HepG2 (cell line): ENCODE measurements around the gene CFAP69. TPM values are rescaled to one million over a fixed set of nuclear protein-coding genes. Genes with fewer than 3 reads are reported as not detected.

Experiments
- ATAC-seq: fragments of 200-7000 bp; cut with Tn5 transposase; 3 replicates; pipeline ENCODE4 v1.9.1; 2020; ENCODE audit warnings: mild to moderate bottlenecking, moderate library complexity
- BruUV-seq: library from RNA; stranded (reverse); fragments of 400-500 nt; replicated peaks from 2 replicates; lab custom pipeline; 2021; lab: Mats Ljungman, UMichigan
- CTCF ChIA-PET: fragments of 300-600 bp; formaldehyde crosslinking; extraction: SDS; loops from one replicate; lab custom pipeline; 2021; ENCODE audit warnings: low total read pairs, inconsistent platforms, low intra/inter-chr PET ratio; lab: Yijun Ruan, JAX
- POLR2A ChIA-PET: fragments of 350-600 bp; sonication (Branson Sonifier 250); formaldehyde crosslinking; loops from one replicate; lab custom pipeline; 2020; ENCODE audit warnings: antibody characterized with exemption, inconsistent platforms; lab: Yijun Ruan, JAX
- DNase-seq: peaks from one replicate; pipeline ENCODE4 v3.0.0-alpha.2; 2015; ENCODE audit warnings: low spot score
- FAIRE-seq: peaks from 3 replicates; lab custom pipeline; 2011; peaks lifted over from hg19 to GRCh38; lab: Jason Lieb, UNC
- H2AFZ ChIP-seq: one replicate; pipeline ENCODE4 v1.6.1; 2011; ENCODE audit warnings: low read length, inconsistent platforms
- H3K27ac ChIP-seq: fragments of 300-600 bp; 3 replicates; pipeline ENCODE4 v1.8.0; 2011; ENCODE audit warnings: mixed run types, mild to moderate bottlenecking, mixed read lengths, low read length, inconsistent platforms; ENCODE audit not compliant: insufficient read depth; ENCODE audit errors: extremely low read length
- H3K27me3 ChIP-seq, 2 experiments: fragments of 200-600 bp in 1 of 2; 2 replicates in 1 of 2; 3 replicates in 1 of 2; pipeline versions ENCODE4 v1.6.0 to v1.8.0; 2011; ENCODE audit warnings: low read length in 2 of 2, mild to moderate bottlenecking in 2 of 2, moderate library complexity in 2 of 2, inconsistent platforms in 1 of 2; ENCODE audit not compliant: insufficient read depth in 2 of 2, control insufficient read depth in 1 of 2
- H3K36me3 ChIP-seq, 2 experiments: fragments of 200-600 bp in 1 of 2; replicated peaks in 1 of 2; 2 replicates in 1 of 2; 3 replicates in 1 of 2; pipeline versions ENCODE4 v1.5.1 to v1.8.0; 2011; ENCODE audit warnings: low read length in 2 of 2, inconsistent platforms in 1 of 2; ENCODE audit not compliant: insufficient read depth in 2 of 2, control insufficient read depth in 1 of 2
- H3K4me1 ChIP-seq: 2 replicates; pipeline ENCODE4 v1.5.1; 2012; ENCODE audit warnings: low read length, inconsistent platforms; ENCODE audit not compliant: insufficient read depth
- H3K4me2 ChIP-seq: 2 replicates; pipeline ENCODE4 v1.6.0; 2011; ENCODE audit warnings: low read depth, low read length, inconsistent platforms
- H3K4me3 ChIP-seq, 3 experiments: fragments of 200-600 bp in 1 of 3; sonication (generic), shearing (Covaris generic) in 1 of 3; replicated peaks in 1 of 3; 2 replicates each; pipeline ENCODE4 v1.5.1; 2011 to 2016; ENCODE audit warnings: low read length in 3 of 3, inconsistent platforms in 2 of 3, low read depth in 2 of 3, mild to moderate bottlenecking in 2 of 3, control low read depth in 1 of 3, mixed read lengths in 1 of 3; ENCODE audit not compliant: insufficient read depth in 1 of 3
- H3K79me2 ChIP-seq: one replicate; pipeline ENCODE4 v1.6.1; 2011; ENCODE audit warnings: low read length, inconsistent platforms; ENCODE audit not compliant: insufficient read depth
- H3K9ac ChIP-seq: 2 replicates; pipeline ENCODE4 v1.6.0; 2011; ENCODE audit warnings: mild to moderate bottlenecking, low read depth, low read length, inconsistent platforms; ENCODE audit not compliant: insufficient read depth
- H3K9me3 ChIP-seq: 2 replicates; pipeline ENCODE4 v1.5.1; 2012; ENCODE audit warnings: mild to moderate bottlenecking, low read length
- H4K20me1 ChIP-seq: 2 replicates; pipeline ENCODE4 v1.6.0; 2011; ENCODE audit warnings: inconsistent platforms, mild to moderate bottlenecking, low read length, moderate library complexity; ENCODE audit not compliant: insufficient read depth
- ARID4A ChIP-seq: sonication (generic); formaldehyde crosslinking; IDR thresholded peaks from 2 replicates; pipeline ENCODE4 v1.5.0; 2020; ENCODE audit warnings: mild to moderate bottlenecking, missing genetic modification reagents, borderline replicate concordance
- ATF5 ChIP-seq: sonication (generic); formaldehyde crosslinking; IDR thresholded peaks from 2 replicates; pipeline ENCODE4 v1.4.0; 2020; ENCODE audit warnings: mild to moderate bottlenecking, low read depth, missing genetic modification reagents
- EP300 ChIP-seq, 3 experiments: sonication (generic) in 1 of 3; formaldehyde crosslinking in 1 of 3; IDR thresholded peaks; 2 replicates each; pipeline versions ENCODE4 v1.5.1 to v1.6.1; 2011 to 2020; ENCODE audit warnings: low read depth in 2 of 3, low read length in 2 of 3, borderline replicate concordance in 1 of 3, improper control_type of control experiment in 1 of 3, mild to moderate bottlenecking in 1 of 3, missing genetic modification reagents in 1 of 3, moderate library complexity in 1 of 3
- MED13 ChIP-seq: sonication (generic); formaldehyde crosslinking; IDR thresholded peaks from 2 replicates; pipeline ENCODE4 v1.5.0; 2020; ENCODE audit warnings: missing genetic modification reagents
- PAXIP1 ChIP-seq: sonication (generic); formaldehyde crosslinking; conservative IDR thresholded peaks from 2 replicates; pipeline ENCODE4 v1.4.0; 2020; ENCODE audit warnings: mild to moderate bottlenecking, missing genetic modification reagents, moderate library complexity
- POLR2AphosphoS2 ChIP-seq: IDR thresholded peaks from 2 replicates; pipeline ENCODE4 v1.6.1; 2011; ENCODE audit warnings: low read depth, low read length, improper control_type of control experiment
- SMAD9 ChIP-seq: sonication (generic); formaldehyde crosslinking; IDR thresholded peaks from 2 replicates; pipeline ENCODE4 v1.5.1; 2020; ENCODE audit warnings: mild to moderate bottlenecking, missing genetic modification reagents
- STAT5B ChIP-seq: sonication (generic); formaldehyde crosslinking; IDR thresholded peaks from 2 replicates; pipeline ENCODE4 v1.4.0; 2020; ENCODE audit warnings: missing genetic modification reagents
- ZFP36L2 ChIP-seq: sonication (generic); formaldehyde crosslinking; IDR thresholded peaks from 2 replicates; pipeline ENCODE4 v1.4.0; 2020; ENCODE audit warnings: missing genetic modification reagents
- ZNF737 ChIP-seq: sonication (generic); formaldehyde crosslinking; IDR thresholded peaks from 2 replicates; pipeline ENCODE4 v1.5.0; 2020; ENCODE audit warnings: missing genetic modification reagents, mild to moderate bottlenecking, borderline replicate concordance
- ZNF782 ChIP-seq: sonication (generic); formaldehyde crosslinking; IDR thresholded peaks from 2 replicates; pipeline ENCODE4 v1.4.0; 2020; ENCODE audit warnings: missing genetic modification reagents, mild to moderate bottlenecking, borderline replicate concordance
- WGBS: methylation state at CpG from one replicate; pipeline ENCODE4 v1.1.6; 2017; ENCODE audit warnings: low lambda C conversion rate; 5-methylcytosine and 5-hydroxymethylcytosine counted together
- in situ Hi-C: cut with HindIII; loops from 2 replicates; pipeline ENCODE4 v1.10.0; 2017; ENCODE audit warnings: low pct_unique_long_range_greater_than_20kb; ENCODE audit not compliant: extremely low pct_ligation_motif_present
- intact Hi-C: fragments of 100-400 bp; cut with micrococcal nuclease; formaldehyde crosslinking; loops from one replicate; pipeline ENCODE4 v1.10.0; 2022; ENCODE audit not compliant: unreplicated experiment
- polyA plus RNA-seq, 8 experiments: library from polyadenylated mRNA; depleted of rRNA in 3 of 8; stranded (reverse) in 7 of 8; unstranded in 1 of 8; fragments of >200 nt; fragmentation: Illumina TruSeq in 4 of 8; extraction: Trizol in 4 of 8; gene quantifications; 2 replicates each; pipeline versions ENCODE4 v1.2.1 to v1.2.3, GENCODE V29; 2011 to 2016; ENCODE audit warnings: low read depth in 4 of 8, missing spikeins in 1 of 8, mixed read lengths in 1 of 8; ENCODE audit not compliant: insufficient read depth in 1 of 8
- total RNA-seq, 5 experiments: library from RNA; depleted of rRNA; stranded (reverse); fragments of >200 nt; fragmentation: Illumina TruSeq; extraction: Trizol; gene quantifications; 2 replicates each; pipeline ENCODE4 v1.2.3, GENCODE V29; 2016; ENCODE audit warnings: low read depth in 1 of 5
- TF ChIP-seq, protein P1 (sequence below): sonication (generic); formaldehyde crosslinking; IDR thresholded peaks from 2 replicates; pipeline ENCODE4 v1.4.0; 2020; ENCODE audit warnings: low read depth, mild to moderate bottlenecking, missing genetic modification reagents

CFAP69 gene
- total and polyA plus RNA-seq, 2 of the 13 experiments (the other 11 are each of a cell fraction or from before 2014, with no cell fraction given): 2.2 to 4.0 TPM

- in situ Hi-C loops: no loop called here
- H3K9me3 ChIP-seq: no peaks in the 10 kb centered on the region
- no peaks in the 10 kb centered on the region for H4K20me1 ChIP-seq
- DNase-seq (no peak), ATAC-seq (no peak), FAIRE-seq (no peak)
- no TSS peak for BruUV-seq
- H3K27me3 ChIP-seq: no peaks in the 10 kb centered on the region
- no peaks in the 10 kb centered on the region for H3K36me3 ChIP-seq
- H3K79me2 ChIP-seq: no peaks in the 10 kb centered on the region
- no peak overlapping the region for H3K9ac ChIP-seq
- H3K4me2 ChIP-seq: no peak overlapping the region
- no peak for TF ChIP-seq POLR2AphosphoS2
- no peak for TF ChIP-seq ZFP36L2 (CRISPR knock-in tag)
- no peak for TF ChIP-seq ZNF737 (CRISPR knock-in tag)
- TF ChIP-seq, protein P1, sequence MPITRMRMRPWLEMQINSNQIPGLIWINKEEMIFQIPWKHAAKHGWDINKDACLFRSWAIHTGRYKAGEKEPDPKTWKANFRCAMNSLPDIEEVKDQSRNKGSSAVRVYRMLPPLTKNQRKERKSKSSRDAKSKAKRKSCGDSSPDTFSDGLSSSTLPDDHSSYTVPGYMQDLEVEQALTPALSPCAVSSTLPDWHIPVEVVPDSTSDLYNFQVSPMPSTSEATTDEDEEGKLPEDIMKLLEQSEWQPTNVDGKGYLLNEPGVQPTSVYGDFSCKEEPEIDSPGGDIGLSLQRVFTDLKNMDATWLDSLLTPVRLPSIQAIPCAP (CRISPR knock-in tag): no peak
- no peak for TF ChIP-seq MED13 (CRISPR knock-in tag)
- TF ChIP-seq PAXIP1 (CRISPR knock-in tag): no peak
- TF ChIP-seq ARID4A (CRISPR knock-in tag): no peak
- TF ChIP-seq ZNF782 (CRISPR knock-in tag): no peak
- TF ChIP-seq STAT5B (CRISPR knock-in tag): no peak
- no peak for TF ChIP-seq EP300 (IDR thresholded peaks at IDR 0.05; ENCODE audit: low read depth in 2 of 2, low read length in 2 of 2)
- TF ChIP-seq EP300 (CRISPR knock-in tag; IDR thresholded peaks at IDR 0.05; ENCODE audit: borderline replicate concordance): no peak
- no peak for TF ChIP-seq ATF5
- TF ChIP-seq SMAD9 (CRISPR knock-in tag): no peak
- TF ChIP-seq, all 625 proteins: peak for 0
- POLR2A ChIA-PET: no interaction called here
- 95% methylated on average over 1 of the region's 1 CpG for WGBS
- CTCF ChIA-PET: no interaction called here
- Histone ChIP-seq H2AFZ (no peak overlapping the region), H3K27ac (no peak overlapping the region), H3K4me1 (no peaks in the 10 kb centered on the region), H3K4me3 (no peak overlapping the region)
- intact Hi-C loops: no loop called here
These were observed 58.3 kb downstream of the CFAP69 start for GRCh38 chr7:90303241-90303640.
